HepG2 (cell line): Measurements from ENCODE around the gene RGS19. TPM values are rescaled to one million over a fixed set of nuclear protein-coding genes. Genes with fewer than 3 reads are reported as not detected.

Experiments used
- ADNP ChIP-seq: sonication (generic); formaldehyde crosslinking; IDR thresholded peaks from 2 replicates; pipeline ENCODE4 v1.4.0; 2020; ENCODE audit warnings: missing genetic modification reagents
- ATRX ChIP-seq: sonication (generic); formaldehyde crosslinking; IDR thresholded peaks from 2 replicates; pipeline ENCODE4 v1.4.0; 2020; ENCODE audit warnings: missing genetic modification reagents, borderline replicate concordance
- BRD4 ChIP-seq: sonication (generic); formaldehyde crosslinking; IDR thresholded peaks from 2 replicates; pipeline ENCODE4 v1.4.0; 2020; ENCODE audit warnings: missing genetic modification reagents
- CEBPZ ChIP-seq: IDR thresholded peaks from 2 replicates; pipeline ENCODE4 v1.6.1; 2012; ENCODE audit warnings: low read length, improper control_type of control experiment
- ELF3 ChIP-seq: IDR thresholded peaks from 2 replicates; pipeline ENCODE4 v1.6.1; 2016; ENCODE audit warnings: missing genetic modification reagents, missing compliant biosample characterization
- FOXP4 ChIP-seq: sonication (generic); formaldehyde crosslinking; IDR thresholded peaks from 2 replicates; pipeline ENCODE4 v1.4.0; 2020; ENCODE audit warnings: missing genetic modification reagents
- GATAD2A ChIP-seq: IDR thresholded peaks from 2 replicates; pipeline ENCODE4 v1.6.1; 2016
- HNF4G ChIP-seq, 2 experiments: sonication (generic) in 1 of 2; formaldehyde crosslinking in 1 of 2; IDR thresholded peaks; 2 replicates each; pipeline versions ENCODE4 v1.4.0 to v1.6.1; 2011 to 2020; ENCODE audit warnings: borderline replicate concordance in 2 of 2, low read depth in 2 of 2, mild to moderate bottlenecking in 2 of 2, low read length in 1 of 2, missing genetic modification reagents in 1 of 2, moderate library complexity in 1 of 2
- KLF13 ChIP-seq: sonication (generic); formaldehyde crosslinking; IDR thresholded peaks from 2 replicates; pipeline ENCODE4 v1.4.0; 2020; ENCODE audit warnings: mild to moderate bottlenecking, missing genetic modification reagents
- PHB2 ChIP-seq: fragments of 450-650 bp; IDR thresholded peaks from 2 replicates; pipeline ENCODE4 v1.6.1; 2018; ENCODE audit not compliant: partially characterized antibody
- RBM39 ChIP-seq: fragments of 200-400 bp; formaldehyde crosslinking; IDR thresholded peaks from one replicate; pipeline ENCODE4 v1.6.1; 2018; ENCODE audit warnings: antibody characterized with exemption, mild to moderate bottlenecking, low read depth, low read length; ENCODE audit not compliant: poor library complexity, severe bottlenecking
- TSC22D2 ChIP-seq: sonication (generic); formaldehyde crosslinking; IDR thresholded peaks from 2 replicates; pipeline ENCODE4 v1.5.1; 2020; ENCODE audit warnings: missing genetic modification reagents, mild to moderate bottlenecking, borderline replicate concordance
- YEATS4 ChIP-seq: sonication (generic); formaldehyde crosslinking; IDR thresholded peaks from 2 replicates; pipeline ENCODE4 v1.4.0; 2020; ENCODE audit warnings: missing genetic modification reagents, borderline replicate concordance
- ZFAT ChIP-seq: sonication (generic); formaldehyde crosslinking; conservative IDR thresholded peaks from 2 replicates; pipeline ENCODE4 v1.8.1; 2023; ENCODE audit warnings: missing genetic modification reagents, inconsistent platforms
- ZFP36 ChIP-seq: fragments of 150-350 bp; IDR thresholded peaks from 2 replicates; pipeline ENCODE4 v1.6.1; 2018; ENCODE audit warnings: borderline replicate concordance, low read length, low read depth; ENCODE audit not compliant: partially characterized antibody
- ZNF17 ChIP-seq: sonication (generic); formaldehyde crosslinking; IDR thresholded peaks from 2 replicates; pipeline ENCODE4 v1.5.0; 2020; ENCODE audit warnings: mild to moderate bottlenecking, missing genetic modification reagents
- ZNF263 ChIP-seq: sonication (generic); formaldehyde crosslinking; IDR thresholded peaks from 2 replicates; pipeline ENCODE4 v1.4.0; 2020; ENCODE audit warnings: missing genetic modification reagents
- ZNF282 ChIP-seq: fragments of 450-650 bp; IDR thresholded peaks from 2 replicates; pipeline ENCODE4 v1.6.1; 2018; ENCODE audit not compliant: partially characterized antibody
- ZNF317 ChIP-seq: sonication (generic); formaldehyde crosslinking; IDR thresholded peaks from 2 replicates; pipeline ENCODE4 v1.5.0; 2020; ENCODE audit warnings: mild to moderate bottlenecking, missing genetic modification reagents
- ZNF639 ChIP-seq: conservative IDR thresholded peaks from 2 replicates; pipeline ENCODE4 v1.6.1; 2018; ENCODE audit warnings: missing genetic modification reagents
- ZNF660 ChIP-seq: sonication (generic); formaldehyde crosslinking; IDR thresholded peaks from 2 replicates; pipeline ENCODE4 v1.5.1; 2020; ENCODE audit warnings: mild to moderate bottlenecking, low read depth, missing genetic modification reagents, borderline replicate concordance
- ZNF761 ChIP-seq: sonication (generic); formaldehyde crosslinking; conservative IDR thresholded peaks from 2 replicates; pipeline ENCODE4 v1.4.0; 2020; ENCODE audit warnings: mild to moderate bottlenecking, missing genetic modification reagents
- ZNF839 ChIP-seq: sonication (generic); formaldehyde crosslinking; IDR thresholded peaks from 2 replicates; pipeline ENCODE4 v1.4.0; 2020; ENCODE audit warnings: missing genetic modification reagents, mild to moderate bottlenecking, borderline replicate concordance
- polyA plus RNA-seq, 8 experiments: library from polyadenylated mRNA; depleted of rRNA in 3 of 8; stranded (reverse) in 7 of 8; unstranded in 1 of 8; fragments of >200 nt; fragmentation: Illumina TruSeq in 4 of 8; extraction: Trizol in 4 of 8; gene quantifications; 2 replicates each; pipeline versions ENCODE4 v1.2.1 to v1.2.3, GENCODE V29; 2011 to 2016; ENCODE audit warnings: low read depth in 4 of 8, missing spikeins in 1 of 8, mixed read lengths in 1 of 8; ENCODE audit not compliant: insufficient read depth in 1 of 8
- total RNA-seq, 5 experiments: library from RNA; depleted of rRNA; stranded (reverse); fragments of >200 nt; fragmentation: Illumina TruSeq; extraction: Trizol; gene quantifications; 2 replicates each; pipeline ENCODE4 v1.2.3, GENCODE V29; 2016; ENCODE audit warnings: low read depth in 1 of 5

RGS19 gene
- total and polyA plus RNA-seq, 2 of the 13 experiments (the other 11 are each of a cell fraction or from before 2014, with no cell fraction given), result 10.7 to 11.9 TPM

- TF ChIP-seq ZNF761 (CRISPR knock-in tag) (no peak), TSC22D2 (CRISPR knock-in tag) (peak; percentile 60; the same call in 1 of the 2 replicates), ZNF263 (CRISPR knock-in tag) (peak; percentile 92), ATRX (CRISPR knock-in tag) (no peak), FOXP4 (CRISPR knock-in tag) (0 out of 2 replicates have a peak, but pooled peaks have one; percentile 13), ZNF660 (CRISPR knock-in tag) (no peak), ELF3 (CRISPR knock-in tag) (0 out of 2 replicates have a peak, but pooled peaks have one; percentile 15), ZFP36 (no peak), YEATS4 (CRISPR knock-in tag) (peak; percentile 42; the same call in 1 of the 2 replicates), BRD4 (no peak), ZNF17 (CRISPR knock-in tag) (no peak), ZNF839 (CRISPR knock-in tag) (peak; percentile 45; the same call in 1 of the 2 replicates), ZNF639 (CRISPR knock-in tag) (no peak), GATAD2A (CRISPR knock-in tag) (peak; percentile 45; the same call in 1 of the 2 replicates), ZNF317 (no peak; the same call in 1 of the 2 replicates), RBM39 (peak; percentile 59), CEBPZ (no peak), PHB2 (no peak), ADNP (CRISPR knock-in tag) (no peak), KLF13 (no peak), ZFAT (no peak), ZNF282 (no peak), HNF4G (IDR thresholded peaks at IDR 0.05; ENCODE audit: borderline replicate concordance, low read depth, low read length) (0 out of 2 replicates have a peak, but pooled peaks have one; percentile 26), HNF4G (CRISPR knock-in tag; IDR thresholded peaks at IDR 0.05; ENCODE audit: borderline replicate concordance, low read depth) (0 out of 2 replicates have a peak, but pooled peaks have one; percentile 28)
Observed at GRCh38 chr20:64065062-64065973, 14.0 kb downstream of the RGS19 start (continued).
